GM10266 (cell line): ENCODE results near the gene CEACAM4.

Experiments
- DNase-seq: peaks from one replicate; pipeline ENCODE4 v3.0.0; 2012; ENCODE audit errors: extremely low spot score
- CTCF ChIP-seq: IDR thresholded peaks from 2 replicates; pipeline ENCODE4 v1.5.1; 2012; ENCODE audit warnings: mild to moderate bottlenecking, low read depth; ENCODE audit not compliant: control insufficient read depth, insufficient read depth; ENCODE audit errors: missing control alignments

The CEACAM4 gene

GRCh38 chr19:41617941-41618730 is 8.7 kb downstream of the CEACAM4 start:
- no peak for DNase-seq
- TF ChIP-seq CTCF = no peak

- DNase-seq = no peak
- TF ChIP-seq CTCF = no peak
These were observed 9.9 kb downstream of the CEACAM4 start for GRCh38 chr19:41616792-41617621.

- no peak for TF ChIP-seq CTCF
- no peak for DNase-seq
These were observed 11.7 kb downstream of the CEACAM4 start for GRCh38 chr19:41615207-41615606.

GRCh38 chr19:41612483-41612882 is 14.4 kb downstream of the CEACAM4 start:
- DNase-seq = no peak

GRCh38 chr19:41610789-41611188 is 16.1 kb downstream of the CEACAM4 start:
- DNase-seq = no peak
- no peak for TF ChIP-seq CTCF

More at GRCh38 chr19:41612483-41612882, 14.4 kb downstream of the CEACAM4 start:
- TF ChIP-seq CTCF = no peak

- TF ChIP-seq CTCF = no peak
- DNase-seq = no peak
These were observed 19.2 kb downstream of the CEACAM4 start for GRCh38 chr19:41607668-41608067.
